B cell (primary cell): Measurements from ENCODE around the gene FSD1. TPM values are rescaled to one million over a fixed set of nuclear protein-coding genes. Genes with fewer than 3 reads are reported as not detected.

ENCODE experiments used
- ATAC-seq: fragments of 200-7000 bp; cut with Tn5 transposase; one replicate; pipeline ENCODE4 v1.10.0; 2021; ENCODE audit warnings: low read depth, mild to moderate bottlenecking, moderate number of reproducible peaks, moderate library complexity
- CTCF ChIA-PET: fragments of 350-600 bp; sonication (Branson Sonifier 250); formaldehyde crosslinking; loops from one replicate; lab custom pipeline; 2021; ENCODE audit warnings: antibody characterized with exemption, inconsistent platforms; lab: Charles Lee
- POLR2A ChIA-PET: fragments of 350-600 bp; sonication (Branson Sonifier 250); formaldehyde crosslinking; loops from one replicate; lab custom pipeline; 2021; ENCODE audit warnings: antibody characterized with exemption; lab: Charles Lee
- DNase-seq: peaks from one replicate; pipeline ENCODE4 v3.0.0; 2013
- H2AFZ ChIP-seq: 2 replicates; pipeline ENCODE4 v1.6.1; 2012; ENCODE audit warnings: mild to moderate bottlenecking, low read depth, low read length; ENCODE audit not compliant: insufficient read depth, poor library complexity, severe bottlenecking
- H3K27ac ChIP-seq, 2 donors: 1 replicate in 1 of 2; 2 replicates in 1 of 2; pipeline ENCODE4 v1.5.1; 2012 to 2013; ENCODE audit warnings: low read length in 2 of 2, mild to moderate bottlenecking in 2 of 2, moderate library complexity in 1 of 2
- H3K27me3 ChIP-seq, 4 experiments: fragments of 200-600 bp in 1 of 4; sonication (generic) in 1 of 4; replicated peaks in 1 of 4; 1 replicate in 2 of 4; 2 replicates in 2 of 4; pipeline versions ENCODE4 v1.6.1 to v1.7.0; 2013 to 2016; ENCODE audit warnings: low read length in 3 of 4, mild to moderate bottlenecking in 2 of 4, mixed read lengths in 1 of 4, moderate library complexity in 1 of 4; ENCODE audit not compliant: insufficient read depth in 4 of 4, control insufficient read depth in 3 of 4; ENCODE audit errors: control extremely low read depth in 1 of 4
- H3K36me3 ChIP-seq, 2 experiments: replicated peaks in 1 of 2; 1 replicate in 1 of 2; 2 replicates in 1 of 2; pipeline versions ENCODE4 v1.6.1 to v1.7.1; 2013; ENCODE audit warnings: low read length in 1 of 2; ENCODE audit not compliant: insufficient read depth in 2 of 2, control insufficient read depth in 1 of 2; ENCODE audit errors: control extremely low read depth in 1 of 2, extremely low read depth in 1 of 2
- H3K4me1 ChIP-seq, 2 donors: fragments of 200-600 bp in 1 of 2; sonication (generic) in 1 of 2; 1 replicate in 1 of 2; 2 replicates in 1 of 2; pipeline versions ENCODE4 v1.5.1 to v1.6.1; 2013 to 2017; ENCODE audit warnings: low read length in 2 of 2; ENCODE audit not compliant: control insufficient read depth in 2 of 2, insufficient read depth in 2 of 2
- H3K4me2 ChIP-seq: replicated peaks from 2 replicates; pipeline ENCODE3; 2012; ENCODE audit warnings: mild to moderate bottlenecking, low read depth, low read length; ENCODE audit not compliant: poor library complexity, severe bottlenecking
- H3K4me3 ChIP-seq, 5 experiments: fragments of 200-600 bp in 1 of 5; sonication (generic) in 1 of 5; 1 replicate in 3 of 5; 2 replicates in 2 of 5; pipeline versions ENCODE4 v1.5.1 to v1.7.0; 2011 to 2016; ENCODE audit warnings: low read length in 4 of 5, mild to moderate bottlenecking in 4 of 5, low read depth in 2 of 5, control low read depth in 1 of 5, moderate library complexity in 1 of 5; ENCODE audit not compliant: insufficient read depth in 1 of 5; ENCODE audit errors: control extremely low read depth in 1 of 5, extremely low read depth in 1 of 5
- H3K79me2 ChIP-seq: fragments of 200-600 bp; sonication (generic); one replicate; pipeline ENCODE4 v1.6.0; 2016; ENCODE audit warnings: low read length; ENCODE audit not compliant: control insufficient read depth, insufficient read depth
- H3K9ac ChIP-seq: fragments of 200-600 bp; sonication (generic); 2 replicates; pipeline ENCODE4 v1.6.1; 2017; ENCODE audit warnings: mild to moderate bottlenecking, low read length, moderate library complexity
- H3K9me3 ChIP-seq, 3 donors: one replicate each; pipeline versions ENCODE4 v1.6.1 to v1.7.1; 2013; ENCODE audit warnings: low read length in 2 of 3; ENCODE audit not compliant: control insufficient read depth in 2 of 3, insufficient read depth in 1 of 3; ENCODE audit errors: control extremely low read depth in 1 of 3
- H4K20me1 ChIP-seq: 2 replicates; pipeline ENCODE4 v1.6.0; 2012; ENCODE audit warnings: mild to moderate bottlenecking, low read length; ENCODE audit not compliant: insufficient read depth, control insufficient read depth, poor library complexity, severe bottlenecking
- H3K27ac Mint-ChIP-seq: one replicate; pipeline ENCODE4 v1.8.0; 2021; ENCODE audit warnings: mixed read lengths
- H3K27me3 Mint-ChIP-seq: one replicate; pipeline ENCODE4 v1.8.0; 2021; ENCODE audit warnings: mixed read lengths
- H3K4me1 Mint-ChIP-seq: one replicate; pipeline ENCODE4 v1.8.0; 2021; ENCODE audit warnings: mixed read lengths
- H3K4me3 Mint-ChIP-seq: one replicate; pipeline ENCODE4 v1.8.0; 2021; ENCODE audit warnings: mixed read lengths
- H3K9me3 Mint-ChIP-seq: one replicate; pipeline ENCODE4 v1.8.0; 2022; ENCODE audit warnings: mixed read lengths; ENCODE audit not compliant: insufficient read depth
- CTCF ChIP-seq: fragments of 200-600 bp; IDR thresholded peaks from one replicate; pipeline ENCODE4 v1.8.0; 2022; ENCODE audit warnings: antibody characterized with exemption, mild to moderate bottlenecking
- EZH2 ChIP-seq: IDR thresholded peaks from 2 replicates; pipeline ENCODE4 v1.6.1; 2012; ENCODE audit warnings: borderline replicate concordance, low read depth, mild to moderate bottlenecking, moderate library complexity, low read length; ENCODE audit not compliant: insufficient read depth, poor library complexity, severe bottlenecking
- WGBS: methylation state at CpG from one replicate; pipeline ENCODE4 v1.1.5; 2013; ENCODE audit warnings: missing lambda C conversion rate; ENCODE audit not compliant: insufficient coverage; 5-methylcytosine and 5-hydroxymethylcytosine counted together
- intact Hi-C: fragments of 100-400 bp; cut with micrococcal nuclease; formaldehyde crosslinking; loops from one replicate; pipeline ENCODE4 v1.10.0; 2022
- polyA plus RNA-seq: library from polyadenylated mRNA; depleted of rRNA; stranded (reverse); fragments of >200 nt; gene quantifications from 2 replicates; pipeline ENCODE4 v1.2.3, GENCODE V29; 2012
- total RNA-seq, 2 donors: library from RNA; stranded (reverse); fragments of 120-200 nt in 1 of 2; gene quantifications; 1 replicate in 1 of 2; 2 replicates in 1 of 2; pipeline versions ENCODE4 v1.2.3 to v1.2.4, GENCODE V29; 2013 to 2022

The FSD1 gene
- total and polyA plus RNA-seq, 2 donors (not counting 1 experiment from before 2014, with no cell fraction given) = 2.7 to 2.8 TPM

GRCh38 chr19:4318460-4318859, 14.1 kb downstream of the FSD1 start:
- Histone ChIP-seq H3K9me3 (peaks cover 0 to 37% (median 1%) of the 10 kb centered on the region in 3 donors), H2AFZ (no peak overlapping the region), H3K4me2 (no peak overlapping the region), H3K4me3 (no peak overlapping the region), H3K27ac (no peak overlapping the region), H3K4me1 (no peaks in the 10 kb centered on the region), H3K79me2 (no peaks in the 10 kb centered on the region), H4K20me1 (no peaks in the 10 kb centered on the region), H3K27me3 (no peaks in the 10 kb centered on the region), H3K9ac (no peak overlapping the region), H3K36me3 (no peaks in the 10 kb centered on the region)
- Mint-ChIP-seq H3K27me3 (no peaks in the 10 kb centered on the region), H3K27ac (no peak overlapping the region), H3K4me3 (no peak overlapping the region), H3K4me1 (no peaks in the 10 kb centered on the region), H3K9me3 (peaks cover 4% of the 10 kb centered on the region)
- DNase-seq = no peak
- no peak for ATAC-seq
- 94% methylated on average over 2 of the region's 7 CpGs for WGBS
- TF ChIP-seq EZH2 = no peak
- TF ChIP-seq CTCF = no peak
- intact Hi-C loops = no loop called here
- ChIA-PET POLR2A (no interaction called here), CTCF (no interaction called here)

- H3K79me2 ChIP-seq = no peaks in the 10 kb centered on the region
- no peak for TF ChIP-seq CTCF
- TF ChIP-seq EZH2 = no peak
- H4K20me1 ChIP-seq = no peaks in the 10 kb centered on the region
- WGBS = 94% methylated on average over 2 of the region's 2 CpGs
- CTCF ChIA-PET = interaction anchor here (0.7 to 1.0 kb wide), 2 partner anchors 33 to 179 kb away, joined by 3 read pairs; no protein-coding TSS in a partner anchor
- H3K27me3 Mint-ChIP-seq = no peaks in the 10 kb centered on the region
- no peaks in the 10 kb centered on the region for H3K4me1 ChIP-seq
- H3K27me3 ChIP-seq = no peaks in the 10 kb centered on the region
- H3K36me3 ChIP-seq = no peaks in the 10 kb centered on the region
- no peak overlapping the region for H3K9ac ChIP-seq
- no peak overlapping the region for H3K27ac Mint-ChIP-seq
- H2AFZ ChIP-seq = no peak overlapping the region
- H3K27ac ChIP-seq = no peak overlapping the region
- H3K4me3 ChIP-seq = no peak overlapping the region
- peaks cover 0 to 37% (median 1%) of the 10 kb centered on the region in 3 donors for H3K9me3 ChIP-seq
- POLR2A ChIA-PET = no interaction called here
- H3K9me3 Mint-ChIP-seq = peaks cover 4% of the 10 kb centered on the region
- no peak for DNase-seq
- H3K4me3 Mint-ChIP-seq = no peak overlapping the region
- ATAC-seq = no peak
- intact Hi-C loops = no loop called here
- H3K4me1 Mint-ChIP-seq = no peaks in the 10 kb centered on the region
- no peak overlapping the region for H3K4me2 ChIP-seq
These were observed 14.8 kb downstream of the FSD1 start for GRCh38 chr19:4319067-4319718.
